Activated naive CD4-positive, alpha-beta T cell treated with anti-CD3 and anti-CD28 coated beads, Interleukin-2, amount 10 ng/mL, durations not matched to agents 7 days and 5 days (primary cell): Measurements from ENCODE around the gene HOTAIR.

Source experiments
- CTCF ChIA-PET: fragments of 350-600 bp; sonication (Branson Sonifier 250); formaldehyde crosslinking; loops from one replicate; lab custom pipeline; 2021; ENCODE audit warnings: antibody characterized with exemption; lab: Charles Lee
- DNase-seq: peaks from one replicate; pipeline ENCODE4 v3.0.0-alpha.2; 2020
- H3K27ac Mint-ChIP-seq: one replicate; pipeline ENCODE4 v1.8.0; 2021; ENCODE audit warnings: mild to moderate bottlenecking, moderate library complexity, mixed read lengths
- H3K27me3 Mint-ChIP-seq: one replicate; pipeline ENCODE4 v1.8.0; 2021; ENCODE audit warnings: mild to moderate bottlenecking, mixed read lengths
- H3K36me3 Mint-ChIP-seq: one replicate; pipeline ENCODE4 v1.8.0; 2021; ENCODE audit warnings: mixed read lengths
- H3K4me1 Mint-ChIP-seq: one replicate; pipeline ENCODE4 v1.8.0; 2021; ENCODE audit warnings: mixed read lengths
- H3K4me3 Mint-ChIP-seq: one replicate; pipeline ENCODE4 v1.8.0; 2021; ENCODE audit warnings: mild to moderate bottlenecking, moderate library complexity, mixed read lengths
- H3K9me3 Mint-ChIP-seq: one replicate; pipeline ENCODE4 v1.8.0; 2021; ENCODE audit warnings: mixed read lengths

The HOTAIR gene

DNA sequence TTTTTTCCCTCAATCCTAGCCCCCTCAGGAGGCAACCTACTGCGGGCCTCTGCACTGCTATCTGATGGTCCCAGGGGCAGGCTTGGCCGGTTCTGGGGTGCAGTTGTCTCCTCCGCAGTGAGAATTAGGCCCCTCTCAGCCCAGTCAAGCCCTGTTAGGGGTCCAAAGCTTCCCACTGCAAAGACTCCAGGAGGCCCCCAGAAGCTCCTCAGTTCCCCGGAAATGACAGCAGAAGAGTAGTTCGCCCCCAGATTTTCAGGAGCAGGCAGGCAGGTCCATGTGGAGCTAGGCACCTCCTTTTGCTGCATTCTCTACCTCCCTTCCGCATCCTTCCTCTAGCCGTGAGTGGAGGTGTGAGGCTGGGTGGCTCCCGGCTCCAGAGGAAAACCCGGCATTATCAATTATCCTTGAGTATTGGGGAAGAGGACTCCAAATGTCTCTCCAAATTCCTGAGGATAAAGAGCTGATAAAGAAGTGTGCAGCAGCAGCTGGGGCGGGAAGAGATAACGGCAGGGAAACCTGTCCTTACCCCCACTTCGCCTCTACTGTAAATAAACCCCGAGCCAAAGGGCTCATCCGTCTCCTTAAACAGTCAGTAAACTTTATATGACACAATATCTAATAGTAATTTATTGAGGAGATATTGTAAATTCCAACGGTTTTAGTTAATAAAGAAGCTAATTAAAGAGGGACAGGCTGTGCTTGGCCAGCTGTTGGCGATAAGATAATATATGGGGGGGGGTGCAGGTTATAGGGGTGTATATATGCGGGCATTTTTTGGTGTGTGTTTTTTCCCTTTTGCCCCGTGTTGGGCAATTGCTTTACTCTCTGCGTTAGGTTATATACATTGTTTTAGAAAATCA lies 20.7 kb downstream of the HOTAIR start:
- peaks cover 100% of the 10 kb centered on the region for H3K27me3 Mint-ChIP-seq
- H3K4me3 Mint-ChIP-seq: no peak overlapping the region
- DNase-seq: no peak
- peaks cover 2% of the 10 kb centered on the region for H3K36me3 Mint-ChIP-seq
- CTCF ChIA-PET: interaction anchor here (0.6 to 1.4 kb wide), 2 partner anchors 16 to 53 kb away, joined by 3 read pairs; partner anchors contain the start of gene HOXC13
- peaks cover 7% of the 10 kb centered on the region for H3K4me1 Mint-ChIP-seq
- peak overlapping the region; percentile 42 for H3K27ac Mint-ChIP-seq
- H3K9me3 Mint-ChIP-seq: no peaks in the 10 kb centered on the region

DNA sequence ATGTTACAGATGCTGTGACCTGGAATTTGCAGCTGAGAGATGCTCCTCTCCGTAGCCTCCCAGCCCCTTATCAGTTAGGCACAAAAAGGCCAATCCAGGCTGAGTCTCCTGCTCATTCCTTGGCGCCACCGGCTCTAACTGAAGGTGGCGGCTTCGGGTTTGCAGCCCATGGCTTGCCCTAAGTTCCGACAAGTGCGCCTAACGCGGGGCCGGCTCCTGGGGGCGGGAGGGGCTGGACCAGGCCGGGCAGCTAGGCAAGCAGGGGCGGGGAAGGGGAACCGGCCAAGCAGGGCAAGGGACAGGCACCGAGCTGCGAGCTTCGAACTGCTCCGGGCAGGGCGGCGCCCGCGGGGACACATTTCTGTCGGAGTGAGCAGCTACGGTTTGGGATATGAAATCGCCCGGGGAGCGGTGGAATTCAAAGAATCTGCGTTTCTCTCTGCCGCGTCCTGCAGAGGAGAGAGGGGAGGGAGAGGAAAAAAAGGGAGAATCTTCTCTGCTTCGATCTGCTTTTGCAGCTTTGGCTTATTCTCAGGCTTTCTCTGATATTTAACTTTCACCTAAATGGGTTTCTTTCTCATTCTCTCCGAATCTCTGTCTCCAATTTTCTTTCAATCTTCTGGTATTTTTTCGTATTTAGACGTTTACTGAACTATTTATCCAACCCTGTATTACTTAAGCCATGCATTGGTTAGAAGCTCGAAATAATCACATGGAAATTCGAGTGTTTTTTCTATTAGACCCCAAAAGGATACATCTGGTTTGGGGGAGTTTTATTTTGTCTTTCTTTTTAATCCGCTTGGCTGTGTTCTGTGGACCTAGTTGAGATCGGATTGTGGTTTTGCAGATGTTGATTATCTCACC lies 21.7 kb downstream of the HOTAIR start:
- DNase-seq: no peak
- Mint-ChIP-seq H3K27me3 (peaks cover 100% of the 10 kb centered on the region), H3K36me3 (peaks cover 2% of the 10 kb centered on the region), H3K4me3 (no peak overlapping the region), H3K4me1 (peaks cover 7% of the 10 kb centered on the region), H3K9me3 (no peaks in the 10 kb centered on the region), H3K27ac (peak overlapping the region; percentile 74)
- CTCF ChIA-PET: interaction anchor here (0.6 kb wide), 1 partner anchor 54 kb away, joined by 3 read pairs; no protein-coding TSS in a partner anchor

DNA sequence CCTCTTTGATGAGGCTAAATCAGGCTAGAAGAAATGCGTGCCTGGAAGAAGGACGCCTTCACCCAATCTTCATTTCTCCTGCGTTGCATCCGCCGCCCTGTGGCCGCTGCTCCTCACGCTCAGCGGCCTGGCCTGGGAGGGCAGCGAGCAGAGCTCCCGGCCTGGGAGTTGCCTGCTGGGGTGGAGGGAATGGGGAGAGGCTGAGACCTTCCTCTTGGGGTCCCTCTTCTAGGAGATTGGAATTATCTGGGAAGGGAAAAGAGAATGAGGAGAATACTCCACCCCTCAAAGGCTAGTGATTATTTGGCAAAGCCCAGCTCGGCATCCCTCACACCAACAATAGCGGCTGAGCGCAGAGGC lies 22.4 kb downstream of the HOTAIR start:
- Mint-ChIP-seq H3K4me3 (no peak overlapping the region), H3K27ac (peak overlapping the region; percentile 74)
- CTCF ChIA-PET: interaction anchor here (0.6 to 0.7 kb wide), 2 partner anchors 57 to 287 kb away, joined by 3 read pairs; partner anchors contain the start of gene HOXC8

DNA sequence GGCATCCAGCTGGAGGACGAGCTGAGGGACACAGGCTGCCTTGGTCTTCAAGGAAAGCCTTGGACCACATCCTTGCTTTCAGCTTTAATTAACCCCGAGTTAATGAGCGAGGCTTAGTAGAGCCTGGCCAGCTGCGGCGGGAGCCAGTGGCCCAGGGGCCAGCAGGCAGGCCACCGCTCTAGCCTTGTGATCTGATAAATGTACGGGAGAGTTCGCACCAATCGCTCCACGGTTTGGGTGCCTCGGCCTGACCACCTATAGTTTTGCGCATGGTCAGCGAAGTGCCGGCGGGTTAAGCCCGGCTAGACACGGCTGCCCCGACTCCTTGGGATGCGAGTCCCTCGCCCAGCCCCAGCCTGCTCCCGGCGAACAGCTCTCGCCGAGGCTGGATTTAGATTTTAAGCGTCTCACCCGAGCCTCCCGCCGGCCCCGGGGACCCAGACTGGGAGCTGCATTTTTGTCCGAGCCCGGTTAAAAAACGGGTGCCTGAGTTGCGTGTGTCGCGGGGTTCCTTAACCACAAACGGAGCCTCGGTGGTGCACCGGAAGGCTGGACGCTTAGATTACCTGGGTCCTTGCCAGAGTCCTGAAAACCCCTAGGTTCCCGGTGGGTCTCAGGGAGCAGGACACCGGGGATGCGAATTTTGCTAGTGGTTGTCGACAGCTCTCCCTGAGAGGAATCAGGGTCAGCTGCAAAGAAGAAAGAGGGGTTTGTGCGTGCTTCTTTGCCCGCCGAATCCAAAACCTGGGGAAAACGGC lies 23.0 kb downstream of the HOTAIR start:
- peaks cover 2% of the 10 kb centered on the region for H3K36me3 Mint-ChIP-seq
- no peak for DNase-seq
- peak overlapping the region; percentile 74 for H3K27ac Mint-ChIP-seq
- CTCF ChIA-PET: interaction anchor here (0.6 to 1.1 kb wide), 3 partner anchors 11 to 287 kb away, joined by 3 to 4 read pairs (median 3); partner anchors contain the start of gene HOXC8
- peak overlapping the region; percentile 43 for H3K4me3 Mint-ChIP-seq
- H3K27me3 Mint-ChIP-seq: peaks cover 100% of the 10 kb centered on the region
- H3K9me3 Mint-ChIP-seq: no peaks in the 10 kb centered on the region
- peaks cover 2% of the 10 kb centered on the region for H3K4me1 Mint-ChIP-seq

More for the DNA sequence above, 22.4 kb downstream of the HOTAIR start:
- H3K36me3 Mint-ChIP-seq: peaks cover 2% of the 10 kb centered on the region
- no peak for DNase-seq
- peaks cover 100% of the 10 kb centered on the region for H3K27me3 Mint-ChIP-seq
- H3K4me1 Mint-ChIP-seq: peaks cover 7% of the 10 kb centered on the region
- no peaks in the 10 kb centered on the region for H3K9me3 Mint-ChIP-seq

DNA sequence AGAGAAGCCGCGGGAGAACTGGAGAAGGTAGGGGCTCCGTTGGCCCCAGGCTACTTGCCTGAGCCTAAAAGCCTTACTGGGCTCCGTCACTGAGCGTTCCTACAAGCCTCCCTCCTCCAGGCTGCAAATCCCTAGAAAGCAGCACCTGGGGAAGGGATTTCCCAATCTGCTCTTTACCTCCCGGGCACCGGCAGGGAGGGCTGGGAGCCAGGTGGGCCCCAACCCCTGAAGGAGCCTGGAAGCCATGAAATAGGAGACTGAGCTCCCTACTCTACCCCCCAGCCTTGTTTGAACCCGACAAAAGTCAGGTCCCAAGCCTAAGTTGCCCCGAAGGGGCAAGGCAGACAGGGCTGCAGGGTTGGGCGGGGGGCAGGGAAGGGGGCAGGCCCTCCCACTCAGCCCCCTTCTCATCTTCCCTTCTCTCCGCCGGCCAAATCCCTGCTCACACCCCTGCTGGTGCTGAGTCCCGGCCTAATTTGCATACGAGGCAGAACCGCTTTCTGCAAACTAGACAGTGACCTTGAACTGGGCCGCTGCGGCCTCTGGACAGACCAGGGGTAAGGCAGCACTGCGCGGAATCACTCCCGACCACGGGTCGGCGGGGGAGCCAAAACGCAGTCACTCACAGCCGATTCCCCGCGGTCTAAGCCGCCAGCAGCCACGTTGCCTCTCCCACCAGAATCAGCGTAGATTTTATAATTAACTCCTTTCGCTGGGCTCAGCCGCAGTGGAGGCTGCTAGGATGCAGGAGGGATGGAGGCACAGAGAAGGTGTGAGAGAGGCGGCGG lies 23.8 kb downstream of the HOTAIR start:
- Mint-ChIP-seq H3K27ac (peak overlapping the region; percentile 74), H3K9me3 (no peaks in the 10 kb centered on the region), H3K4me3 (peak overlapping the region; percentile 43), H3K27me3 (peaks cover 100% of the 10 kb centered on the region), H3K36me3 (peaks cover 2% of the 10 kb centered on the region), H3K4me1 (no peaks in the 10 kb centered on the region)
- CTCF ChIA-PET: interaction anchor here (1.1 kb wide), 1 partner anchor 10 kb away, joined by 4 read pairs; no protein-coding TSS in a partner anchor
- no peak for DNase-seq

DNA sequence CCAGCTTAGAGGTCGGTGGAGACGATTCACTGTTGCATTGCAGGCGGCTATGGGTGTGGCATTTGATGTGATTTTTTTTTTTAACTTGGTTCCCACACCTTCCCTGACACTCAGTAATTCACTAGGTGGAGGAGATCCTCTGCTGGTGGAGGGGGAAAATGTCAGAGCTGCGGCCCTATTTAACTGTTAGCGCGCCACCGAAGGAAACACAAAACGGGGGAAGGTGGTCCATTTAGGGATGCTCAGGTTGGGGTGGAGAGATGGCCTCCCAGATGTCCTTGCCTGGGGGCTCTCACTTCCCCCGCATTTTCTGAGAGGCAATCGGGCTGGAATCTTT lies 24.3 kb downstream of the HOTAIR start:
- DNase-seq: no peak
- CTCF ChIA-PET: interaction anchor here (0.7 kb wide), 1 partner anchor 10 kb away, joined by 3 read pairs; no protein-coding TSS in a partner anchor
- Mint-ChIP-seq H3K27ac (peak overlapping the region; percentile 71), H3K4me1 (no peaks in the 10 kb centered on the region), H3K4me3 (no peak overlapping the region), H3K36me3 (peaks cover 2% of the 10 kb centered on the region), H3K27me3 (peaks cover 100% of the 10 kb centered on the region), H3K9me3 (no peaks in the 10 kb centered on the region)

DNA sequence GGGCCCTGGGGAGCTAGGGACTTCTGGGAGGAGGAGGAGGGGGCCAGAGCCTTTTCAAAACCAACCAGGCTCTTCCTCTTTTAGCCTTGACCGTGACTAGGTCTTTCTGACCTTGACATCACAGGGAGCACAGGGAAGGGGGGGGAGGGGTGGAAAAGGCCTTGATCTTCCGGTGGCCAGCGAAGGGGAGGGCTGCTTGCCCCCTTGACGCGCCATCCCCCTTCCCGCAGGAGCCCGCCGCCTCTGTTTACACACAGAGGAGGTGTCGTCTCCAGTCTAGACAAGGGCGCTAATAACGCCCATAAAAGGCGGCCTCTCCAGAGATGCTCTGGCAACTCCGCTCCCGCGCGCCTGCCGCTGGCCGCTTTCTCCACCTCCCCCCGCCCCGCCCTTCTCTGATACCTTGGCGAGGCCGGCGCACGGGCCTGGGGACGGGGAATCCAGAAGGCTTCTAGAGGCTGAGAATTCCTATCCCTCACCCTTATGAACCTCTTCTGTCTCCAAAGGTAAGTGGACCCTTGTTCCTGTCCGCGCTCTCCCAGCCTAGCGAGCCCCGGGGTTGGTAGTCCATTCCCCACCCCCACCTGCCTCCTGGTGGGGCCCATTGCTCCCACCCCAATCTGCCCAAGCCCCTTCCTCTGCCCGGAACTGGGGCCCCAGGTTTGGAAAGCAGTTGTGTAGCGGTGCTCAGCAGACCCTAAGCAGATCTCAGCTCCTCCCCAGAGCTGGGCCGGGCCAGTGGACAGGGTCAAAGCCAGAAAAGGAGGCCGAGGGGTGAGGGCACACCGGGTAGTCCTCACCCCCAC lies 24.9 kb downstream of the HOTAIR start:
- H3K9me3 Mint-ChIP-seq: no peaks in the 10 kb centered on the region
- peak overlapping the region; percentile 71 for H3K27ac Mint-ChIP-seq
- no peak for DNase-seq
- peaks cover 2% of the 10 kb centered on the region for H3K36me3 Mint-ChIP-seq
- H3K4me3 Mint-ChIP-seq: no peak overlapping the region
- CTCF ChIA-PET: interaction anchor here (0.7 kb wide), 1 partner anchor 9 kb away, joined by 3 read pairs; no protein-coding TSS in a partner anchor
- peaks cover 2% of the 10 kb centered on the region for H3K4me1 Mint-ChIP-seq
- peaks cover 100% of the 10 kb centered on the region for H3K27me3 Mint-ChIP-seq

DNA sequence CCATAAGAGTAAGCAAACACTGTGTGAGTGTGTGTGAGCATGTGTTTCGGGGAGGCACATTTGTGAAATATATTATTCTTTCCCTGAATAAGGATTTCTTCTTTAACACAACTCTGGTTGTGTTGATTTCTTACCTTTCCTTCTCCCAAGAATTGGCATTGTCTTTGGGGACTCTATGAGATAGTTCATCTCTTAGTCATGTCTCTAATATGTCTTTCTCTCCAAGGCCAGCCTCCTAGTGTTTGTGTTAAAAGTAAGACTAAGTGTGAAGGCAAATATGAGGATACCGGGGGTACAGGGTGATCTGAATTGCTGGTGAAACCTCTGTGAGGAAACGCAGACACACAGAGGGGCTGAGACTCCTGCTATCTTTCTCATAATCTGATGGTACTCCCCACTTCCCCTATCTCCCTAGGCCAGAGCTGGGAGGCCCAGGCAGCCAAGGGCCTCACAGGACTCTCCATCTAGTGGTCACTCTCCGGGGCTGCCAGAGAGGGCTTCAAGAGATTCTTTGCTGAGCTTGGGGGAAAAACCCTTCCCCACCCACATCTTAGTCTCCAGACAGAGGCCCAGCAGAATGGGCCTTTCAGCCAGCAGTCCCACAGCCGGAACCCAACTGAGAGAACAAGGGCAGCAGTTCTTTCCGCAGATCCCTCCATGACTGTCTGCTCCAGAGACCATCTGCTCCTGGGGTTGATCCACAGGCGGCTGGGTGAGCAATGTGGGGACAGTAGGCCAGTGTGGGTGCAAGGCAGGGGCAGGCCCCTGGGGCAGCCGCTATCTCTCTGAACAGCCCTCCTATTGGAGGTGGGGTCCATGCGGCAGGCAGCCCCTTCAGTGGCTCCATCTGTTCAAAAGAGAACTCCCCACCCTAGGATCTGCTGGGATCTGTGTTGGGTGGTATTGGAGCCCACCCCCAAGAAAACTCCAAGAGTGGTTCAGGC lies 25.8 kb downstream of the HOTAIR start:
- H3K4me3 Mint-ChIP-seq: no peak overlapping the region
- H3K36me3 Mint-ChIP-seq: peaks cover 2% of the 10 kb centered on the region
- no peaks in the 10 kb centered on the region for H3K9me3 Mint-ChIP-seq
- H3K27ac Mint-ChIP-seq: no peak overlapping the region
- no peak for DNase-seq
- H3K27me3 Mint-ChIP-seq: peaks cover 100% of the 10 kb centered on the region
- CTCF ChIA-PET: interaction anchor here (0.6 kb wide), 1 partner anchor 83 kb away, joined by 3 read pairs; no protein-coding TSS in a partner anchor
- peaks cover 2% of the 10 kb centered on the region for H3K4me1 Mint-ChIP-seq

DNA sequence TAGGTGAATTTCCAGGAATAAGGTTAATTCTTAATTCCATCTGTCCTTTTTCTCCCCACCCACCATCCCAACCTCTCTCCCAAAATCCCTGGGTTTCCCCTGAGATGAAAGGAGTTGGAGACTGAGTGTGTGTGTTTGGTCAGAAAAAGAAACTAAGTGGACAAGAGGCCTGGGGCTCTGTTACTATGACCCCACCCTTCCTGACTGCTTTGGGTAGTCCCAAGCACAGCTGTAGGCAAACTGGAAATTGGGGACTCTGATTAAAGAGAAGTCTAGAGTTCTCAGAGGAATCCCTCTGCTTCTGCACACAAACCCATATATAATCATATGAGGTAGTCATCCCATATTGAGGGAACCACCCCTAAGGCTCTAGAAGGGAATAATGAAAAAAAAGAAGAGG lies 27.0 kb downstream of the HOTAIR start:
- H3K27me3 Mint-ChIP-seq: peaks cover 100% of the 10 kb centered on the region
- no peak for DNase-seq
- no peak overlapping the region for H3K27ac Mint-ChIP-seq
- CTCF ChIA-PET: interaction anchor here (0.6 kb wide), 1 partner anchor 85 kb away, joined by 3 read pairs; no protein-coding TSS in a partner anchor
- H3K9me3 Mint-ChIP-seq: no peaks in the 10 kb centered on the region
- no peaks in the 10 kb centered on the region for H3K36me3 Mint-ChIP-seq
- no peak overlapping the region for H3K4me3 Mint-ChIP-seq
- peaks cover 2% of the 10 kb centered on the region for H3K4me1 Mint-ChIP-seq

DNA sequence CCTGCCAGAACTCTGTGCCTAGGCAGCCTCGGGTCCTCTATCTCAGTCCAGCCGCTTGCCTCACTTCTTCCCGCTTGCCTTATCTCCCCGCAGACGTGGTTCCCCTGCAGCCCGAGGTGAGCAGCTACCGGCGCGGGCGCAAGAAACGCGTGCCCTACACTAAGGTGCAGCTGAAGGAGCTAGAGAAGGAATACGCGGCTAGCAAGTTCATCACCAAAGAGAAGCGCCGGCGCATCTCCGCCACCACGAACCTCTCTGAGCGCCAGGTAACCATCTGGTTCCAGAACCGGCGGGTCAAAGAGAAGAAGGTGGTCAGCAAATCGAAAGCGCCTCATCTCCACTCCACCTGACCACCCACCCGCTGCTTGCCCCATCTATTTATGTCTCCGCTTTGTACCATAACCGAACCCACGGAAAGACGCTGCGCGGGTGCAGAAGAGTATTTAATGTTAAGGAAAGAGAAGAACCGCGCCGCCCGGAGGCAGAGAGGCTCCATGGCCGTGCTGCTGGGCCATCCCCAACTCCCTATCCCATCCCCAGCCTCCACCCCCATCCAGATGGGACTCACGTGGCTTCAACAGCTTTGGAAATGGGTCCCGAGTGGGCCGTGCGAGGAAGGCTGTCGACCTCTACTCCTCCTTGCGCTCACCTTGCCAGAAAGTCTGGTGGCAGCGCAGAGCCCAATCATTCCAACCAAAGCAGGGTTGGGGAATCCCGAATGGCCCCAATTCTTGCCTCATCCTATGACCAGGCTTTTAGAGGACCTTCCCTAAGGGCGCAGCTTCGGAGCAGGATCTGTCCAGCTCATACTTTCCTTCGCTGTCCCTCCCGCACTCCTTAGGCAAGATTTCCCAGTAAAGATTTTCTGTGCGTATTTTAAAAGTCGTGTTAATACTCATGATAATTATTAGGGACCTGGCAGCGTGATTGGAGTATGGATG lies 29.6 kb downstream of the HOTAIR start:
- CTCF ChIA-PET: no interaction called here
- H3K27me3 Mint-ChIP-seq: peaks cover 100% of the 10 kb centered on the region
- H3K27ac Mint-ChIP-seq: no peak overlapping the region
- H3K9me3 Mint-ChIP-seq: no peaks in the 10 kb centered on the region
- H3K4me1 Mint-ChIP-seq: peaks cover 2% of the 10 kb centered on the region
- no peak overlapping the region for H3K4me3 Mint-ChIP-seq
- H3K36me3 Mint-ChIP-seq: no peaks in the 10 kb centered on the region
- no peak for DNase-seq

DNA sequence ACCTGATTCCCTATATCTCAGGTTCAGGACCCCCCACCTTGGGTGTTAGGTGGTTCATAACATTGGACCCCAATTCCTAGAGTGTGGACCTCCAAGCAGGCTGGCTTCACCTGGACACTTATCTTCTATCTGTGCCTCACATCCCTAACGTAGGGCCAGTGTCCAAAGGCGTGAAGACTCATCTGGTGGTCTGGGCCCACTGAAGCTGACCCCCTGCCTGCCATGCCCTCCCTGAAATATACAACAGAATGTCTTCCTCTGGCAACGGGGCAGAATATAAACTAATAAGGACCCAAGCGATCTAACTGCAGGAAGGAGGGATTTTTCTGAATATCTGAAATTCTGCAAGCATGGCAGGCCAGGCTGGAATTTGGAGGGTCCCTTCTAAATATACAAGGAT lies 30.5 kb downstream of the HOTAIR start:
- H3K9me3 Mint-ChIP-seq: no peaks in the 10 kb centered on the region
- H3K4me1 Mint-ChIP-seq: peaks cover 2% of the 10 kb centered on the region
- H3K4me3 Mint-ChIP-seq: no peak overlapping the region
- peaks cover 1% of the 10 kb centered on the region for H3K36me3 Mint-ChIP-seq
- no peak overlapping the region for H3K27ac Mint-ChIP-seq
- peaks cover 100% of the 10 kb centered on the region for H3K27me3 Mint-ChIP-seq
- DNase-seq: no peak
- CTCF ChIA-PET: no interaction called here
